B cell (primary cell): ENCODE measurements around the gene STAT1. TPM values are rescaled to one million over a fixed set of nuclear protein-coding genes. Genes with fewer than 3 reads are reported as not detected.

Source experiments
- ATAC-seq: fragments of 200-7000 bp; cut with Tn5 transposase; one replicate; pipeline ENCODE4 v1.10.0; 2021; ENCODE audit warnings: low read depth, mild to moderate bottlenecking, moderate number of reproducible peaks, moderate library complexity
- CTCF ChIA-PET: fragments of 350-600 bp; sonication (Branson Sonifier 250); formaldehyde crosslinking; loops from one replicate; lab custom pipeline; 2021; ENCODE audit warnings: antibody characterized with exemption, inconsistent platforms; lab: Charles Lee
- POLR2A ChIA-PET: fragments of 350-600 bp; sonication (Branson Sonifier 250); formaldehyde crosslinking; loops from one replicate; lab custom pipeline; 2021; ENCODE audit warnings: antibody characterized with exemption; lab: Charles Lee
- DNase-seq: peaks from one replicate; pipeline ENCODE4 v3.0.0; 2013
- H2AFZ ChIP-seq: 2 replicates; pipeline ENCODE4 v1.6.1; 2012; ENCODE audit warnings: mild to moderate bottlenecking, low read depth, low read length; ENCODE audit not compliant: insufficient read depth, poor library complexity, severe bottlenecking
- H3K27ac ChIP-seq, 2 donors: 1 replicate in 1 of 2; 2 replicates in 1 of 2; pipeline ENCODE4 v1.5.1; 2012 to 2013; ENCODE audit warnings: low read length in 2 of 2, mild to moderate bottlenecking in 2 of 2, moderate library complexity in 1 of 2
- H3K27me3 ChIP-seq, 4 experiments: fragments of 200-600 bp in 1 of 4; sonication (generic) in 1 of 4; replicated peaks in 1 of 4; 1 replicate in 2 of 4; 2 replicates in 2 of 4; pipeline versions ENCODE4 v1.6.1 to v1.7.0; 2013 to 2016; ENCODE audit warnings: low read length in 3 of 4, mild to moderate bottlenecking in 2 of 4, mixed read lengths in 1 of 4, moderate library complexity in 1 of 4; ENCODE audit not compliant: insufficient read depth in 4 of 4, control insufficient read depth in 3 of 4; ENCODE audit errors: control extremely low read depth in 1 of 4
- H3K36me3 ChIP-seq, 2 experiments: replicated peaks in 1 of 2; 1 replicate in 1 of 2; 2 replicates in 1 of 2; pipeline versions ENCODE4 v1.6.1 to v1.7.1; 2013; ENCODE audit warnings: low read length in 1 of 2; ENCODE audit not compliant: insufficient read depth in 2 of 2, control insufficient read depth in 1 of 2; ENCODE audit errors: control extremely low read depth in 1 of 2, extremely low read depth in 1 of 2
- H3K4me1 ChIP-seq, 2 donors: fragments of 200-600 bp in 1 of 2; sonication (generic) in 1 of 2; 1 replicate in 1 of 2; 2 replicates in 1 of 2; pipeline versions ENCODE4 v1.5.1 to v1.6.1; 2013 to 2017; ENCODE audit warnings: low read length in 2 of 2; ENCODE audit not compliant: control insufficient read depth in 2 of 2, insufficient read depth in 2 of 2
- H3K4me2 ChIP-seq: replicated peaks from 2 replicates; pipeline ENCODE3; 2012; ENCODE audit warnings: mild to moderate bottlenecking, low read depth, low read length; ENCODE audit not compliant: poor library complexity, severe bottlenecking
- H3K4me3 ChIP-seq, 5 experiments: fragments of 200-600 bp in 1 of 5; sonication (generic) in 1 of 5; 1 replicate in 3 of 5; 2 replicates in 2 of 5; pipeline versions ENCODE4 v1.5.1 to v1.7.0; 2011 to 2016; ENCODE audit warnings: low read length in 4 of 5, mild to moderate bottlenecking in 4 of 5, low read depth in 2 of 5, control low read depth in 1 of 5, moderate library complexity in 1 of 5; ENCODE audit not compliant: insufficient read depth in 1 of 5; ENCODE audit errors: control extremely low read depth in 1 of 5, extremely low read depth in 1 of 5
- H3K79me2 ChIP-seq: fragments of 200-600 bp; sonication (generic); one replicate; pipeline ENCODE4 v1.6.0; 2016; ENCODE audit warnings: low read length; ENCODE audit not compliant: control insufficient read depth, insufficient read depth
- H3K9ac ChIP-seq: fragments of 200-600 bp; sonication (generic); 2 replicates; pipeline ENCODE4 v1.6.1; 2017; ENCODE audit warnings: mild to moderate bottlenecking, low read length, moderate library complexity
- H3K9me3 ChIP-seq, 3 donors: one replicate each; pipeline versions ENCODE4 v1.6.1 to v1.7.1; 2013; ENCODE audit warnings: low read length in 2 of 3; ENCODE audit not compliant: control insufficient read depth in 2 of 3, insufficient read depth in 1 of 3; ENCODE audit errors: control extremely low read depth in 1 of 3
- H4K20me1 ChIP-seq: 2 replicates; pipeline ENCODE4 v1.6.0; 2012; ENCODE audit warnings: mild to moderate bottlenecking, low read length; ENCODE audit not compliant: insufficient read depth, control insufficient read depth, poor library complexity, severe bottlenecking
- H3K27ac Mint-ChIP-seq: one replicate; pipeline ENCODE4 v1.8.0; 2021; ENCODE audit warnings: mixed read lengths
- H3K27me3 Mint-ChIP-seq: one replicate; pipeline ENCODE4 v1.8.0; 2021; ENCODE audit warnings: mixed read lengths
- H3K4me1 Mint-ChIP-seq: one replicate; pipeline ENCODE4 v1.8.0; 2021; ENCODE audit warnings: mixed read lengths
- H3K4me3 Mint-ChIP-seq: one replicate; pipeline ENCODE4 v1.8.0; 2021; ENCODE audit warnings: mixed read lengths
- H3K9me3 Mint-ChIP-seq: one replicate; pipeline ENCODE4 v1.8.0; 2022; ENCODE audit warnings: mixed read lengths; ENCODE audit not compliant: insufficient read depth
- EZH2 ChIP-seq: IDR thresholded peaks from 2 replicates; pipeline ENCODE4 v1.6.1; 2012; ENCODE audit warnings: borderline replicate concordance, low read depth, mild to moderate bottlenecking, moderate library complexity, low read length; ENCODE audit not compliant: insufficient read depth, poor library complexity, severe bottlenecking
- WGBS: methylation state at CpG from one replicate; pipeline ENCODE4 v1.1.5; 2013; ENCODE audit warnings: missing lambda C conversion rate; ENCODE audit not compliant: insufficient coverage; 5-methylcytosine and 5-hydroxymethylcytosine counted together
- intact Hi-C: fragments of 100-400 bp; cut with micrococcal nuclease; formaldehyde crosslinking; loops from one replicate; pipeline ENCODE4 v1.10.0; 2022
- polyA plus RNA-seq: library from polyadenylated mRNA; depleted of rRNA; stranded (reverse); fragments of >200 nt; gene quantifications from 2 replicates; pipeline ENCODE4 v1.2.3, GENCODE V29; 2012
- total RNA-seq, 2 donors: library from RNA; stranded (reverse); fragments of 120-200 nt in 1 of 2; gene quantifications; 1 replicate in 1 of 2; 2 replicates in 1 of 2; pipeline versions ENCODE4 v1.2.3 to v1.2.4, GENCODE V29; 2013 to 2022
- TF ChIP-seq, protein P1 (sequence below): fragments of 200-600 bp; IDR thresholded peaks from one replicate; pipeline ENCODE4 v1.8.0; 2022; ENCODE audit warnings: antibody characterized with exemption, mild to moderate bottlenecking

The STAT1 gene
- total and polyA plus RNA-seq, 2 donors (not counting 1 experiment from before 2014, with no cell fraction given): 20.5 to 50.9 TPM

GRCh38 chr2:190927301-190927700 lies 86.7 kb downstream of the STAT1 start:
- TF ChIP-seq, protein P1, sequence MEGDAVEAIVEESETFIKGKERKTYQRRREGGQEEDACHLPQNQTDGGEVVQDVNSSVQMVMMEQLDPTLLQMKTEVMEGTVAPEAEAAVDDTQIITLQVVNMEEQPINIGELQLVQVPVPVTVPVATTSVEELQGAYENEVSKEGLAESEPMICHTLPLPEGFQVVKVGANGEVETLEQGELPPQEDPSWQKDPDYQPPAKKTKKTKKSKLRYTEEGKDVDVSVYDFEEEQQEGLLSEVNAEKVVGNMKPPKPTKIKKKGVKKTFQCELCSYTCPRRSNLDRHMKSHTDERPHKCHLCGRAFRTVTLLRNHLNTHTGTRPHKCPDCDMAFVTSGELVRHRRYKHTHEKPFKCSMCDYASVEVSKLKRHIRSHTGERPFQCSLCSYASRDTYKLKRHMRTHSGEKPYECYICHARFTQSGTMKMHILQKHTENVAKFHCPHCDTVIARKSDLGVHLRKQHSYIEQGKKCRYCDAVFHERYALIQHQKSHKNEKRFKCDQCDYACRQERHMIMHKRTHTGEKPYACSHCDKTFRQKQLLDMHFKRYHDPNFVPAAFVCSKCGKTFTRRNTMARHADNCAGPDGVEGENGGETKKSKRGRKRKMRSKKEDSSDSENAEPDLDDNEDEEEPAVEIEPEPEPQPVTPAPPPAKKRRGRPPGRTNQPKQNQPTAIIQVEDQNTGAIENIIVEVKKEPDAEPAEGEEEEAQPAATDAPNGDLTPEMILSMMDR: no peak
- TF ChIP-seq EZH2: no peak
- Histone ChIP-seq H2AFZ (no peak overlapping the region), H4K20me1 (peaks cover 6% of the 10 kb centered on the region), H3K27ac (no peak overlapping the region), H3K79me2 (peaks cover 6% of the 10 kb centered on the region), H3K27me3 (no peaks in the 10 kb centered on the region), H3K4me1 (no peaks in the 10 kb centered on the region), H3K4me2 (no peak overlapping the region), H3K4me3 (no peak overlapping the region), H3K9ac (no peak overlapping the region), H3K36me3 (peaks cover 19 to 59% of the 10 kb centered on the region in 2 experiments), H3K9me3 (no peaks in the 10 kb centered on the region)
- Mint-ChIP-seq H3K4me1 (no peaks in the 10 kb centered on the region), H3K27ac (no peak overlapping the region), H3K27me3 (no peaks in the 10 kb centered on the region), H3K4me3 (no peak overlapping the region), H3K9me3 (no peaks in the 10 kb centered on the region)
- ChIA-PET POLR2A (no interaction called here), CTCF (interaction anchor here (0.6 kb wide), 1 partner anchor 612 kb away, joined by 3 read pairs; no protein-coding TSS in a partner anchor)
- intact Hi-C loops: loop anchor here (1.0 kb wide), 1 partner anchor 9 kb away; no protein-coding TSS in a partner anchor
- 100% methylated on average over 2 of the region's 2 CpGs for WGBS
- DNase-seq (no peak), ATAC-seq (no peak)

DNA sequence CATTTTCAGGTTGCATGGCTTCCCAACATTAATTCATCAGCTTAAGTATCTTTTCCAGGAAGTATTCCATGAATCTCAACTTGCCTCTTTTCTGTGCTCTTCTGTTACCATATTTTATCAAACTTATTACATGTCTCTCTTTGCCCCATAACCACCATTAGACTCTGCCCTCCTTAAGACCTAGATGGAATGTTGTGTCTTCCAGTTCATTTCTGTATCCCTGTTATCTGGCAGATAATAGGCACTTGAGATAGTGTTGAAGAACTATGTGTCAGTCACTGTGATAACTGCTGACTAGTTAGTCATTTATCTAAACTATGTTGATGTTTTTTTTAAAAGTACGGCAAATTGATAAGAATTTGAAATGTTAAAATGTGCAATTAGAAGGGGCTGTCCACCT lies 91.6 kb downstream of the STAT1 start:
- ATAC-seq: no peak
- intact Hi-C loops: no loop called here
- no peak overlapping the region for H3K9ac ChIP-seq
- Mint-ChIP-seq H3K9me3 (no peaks in the 10 kb centered on the region), H3K4me3 (no peak overlapping the region), H3K27me3 (no peaks in the 10 kb centered on the region), H3K27ac (no peak overlapping the region), H3K4me1 (no peaks in the 10 kb centered on the region)
- H3K4me2 ChIP-seq: no peak overlapping the region
- TF ChIP-seq, protein P1: no peak
- no peak for TF ChIP-seq EZH2
- peaks cover 6% of the 10 kb centered on the region for H3K79me2 ChIP-seq
- H3K9me3 ChIP-seq: no peaks in the 10 kb centered on the region
- no CpG with 5 or more reads among the region's 1 CpG for WGBS
- H3K27me3 ChIP-seq: no peaks in the 10 kb centered on the region
- no peak overlapping the region for H3K4me3 ChIP-seq
- H3K27ac ChIP-seq: no peak overlapping the region
- H3K36me3 ChIP-seq: peaks cover 19 to 65% of the 10 kb centered on the region in 2 experiments
- ChIA-PET POLR2A (no interaction called here), CTCF (no interaction called here)
- H2AFZ ChIP-seq: no peak overlapping the region
- no peak for DNase-seq
- H4K20me1 ChIP-seq: peaks cover 11% of the 10 kb centered on the region
- H3K4me1 ChIP-seq: no peaks in the 10 kb centered on the region
